Measurements from ENCODE around the gene PRR3. TPM values are rescaled to one million over a fixed set of nuclear protein-coding genes. Genes with fewer than 3 reads are reported as not detected.
A peak's percentile ranks its signal among the peaks of the same experiment; 100 is the strongest.

PRR3 gene
- polyA plus RNA-seq, 3 donors, result 2.8 to 7.1 (median 3.6) TPM

- Histone ChIP-seq H4K20me1 (ENCODE audit: insufficient read depth, low read length) (peaks cover 98% of the 10 kb centered on the region), H3K79me2 (ENCODE audit: insufficient read depth, low read length) (peaks cover 56% of the 10 kb centered on the region), H2AFZ (ENCODE audit: insufficient read depth, low read depth, low read length, poor library complexity, severe bottlenecking) (no peak overlapping the region), H3K36me3 (replicated peaks in 1 of 2; ENCODE audit: control insufficient read depth in 1 of 2, insufficient read depth in 2 of 2, low read length in 2 of 2) (peaks cover 46 to 66% of the 10 kb centered on the region in 2 donors), H3K4me3 (replicated peaks in 1 of 3; ENCODE audit: low read depth in 2 of 3, low read length in 3 of 3) (no peak overlapping the region), H3K4me1 (ENCODE audit: control insufficient read depth in 1 of 2, insufficient read depth in 2 of 2, low read length in 2 of 2) (peaks cover 19 to 28% of the 10 kb centered on the region in 2 donors), H3K27me3 (ENCODE audit: control insufficient read depth in 2 of 2, insufficient read depth in 2 of 2, low read length in 2 of 2) (no peaks in the 10 kb centered on the region), H3K27ac (ENCODE audit: low read depth in 1 of 2, low read length in 2 of 2) (no peak overlapping the region), H3K9me3 (replicated peaks in 1 of 2; ENCODE audit: control insufficient read depth in 1 of 2, insufficient read depth in 1 of 2, low read length in 2 of 2) (no peaks in the 10 kb centered on the region), H3K4me2 (replicated peaks; ENCODE audit: extremely low read depth, low read length, poor library complexity, severe bottlenecking) (no peak overlapping the region), H3K9ac (ENCODE audit: insufficient read depth, low read length, poor library complexity, severe bottlenecking) (no peak overlapping the region)
- intact Hi-C loops (cut with micrococcal nuclease), result loop anchor here (5.0 kb wide), 2 partner anchors 33 to 118 kb away; no protein-coding TSS in a partner anchor
- WGBS (ENCODE audit: insufficient coverage), result 100% methylated on average over 1 of the region's 4 CpGs
- no peak for TF ChIP-seq CTCF (IDR thresholded peaks at IDR 0.05)
- no peak for DNase-seq
- peaks cover 34% of the 10 kb centered on the region for H3K4me1 Mint-ChIP-seq
- H3K9me3 Mint-ChIP-seq, result peaks cover 0 to 2% (median 0%) of the 10 kb centered on the region in 7 donors
- H3K4me3 Mint-ChIP-seq, result no peak overlapping the region
- peak overlapping the region in 3 of 7 donors; percentile 11 to 51 (median 44) for H3K27ac Mint-ChIP-seq
- peaks cover 58 to 69% of the 10 kb centered on the region in 2 donors for H3K36me3 Mint-ChIP-seq
- no peaks in the 10 kb centered on the region for H3K27me3 Mint-ChIP-seq (ENCODE audit: low read depth in 3 of 3)
Measured at GRCh38 chr6:30610065-30610464, 53.0 kb downstream of the PRR3 start.

- peaks cover 0 to 3% (median 2%) of the 10 kb centered on the region in 7 donors for H3K9me3 Mint-ChIP-seq
- H3K79me2 ChIP-seq (ENCODE audit: insufficient read depth, low read length), result peaks cover 68% of the 10 kb centered on the region
- H3K9ac ChIP-seq (ENCODE audit: insufficient read depth, low read length, poor library complexity, severe bottlenecking), result no peak overlapping the region
- no peak overlapping the region for H3K27ac ChIP-seq (ENCODE audit: low read depth in 1 of 2, low read length in 2 of 2)
- peaks cover 19 to 28% of the 10 kb centered on the region in 2 donors for H3K4me1 ChIP-seq (ENCODE audit: control insufficient read depth in 1 of 2, insufficient read depth in 2 of 2, low read length in 2 of 2)
- no peaks in the 10 kb centered on the region for H3K27me3 Mint-ChIP-seq (ENCODE audit: low read depth in 3 of 3)
- H2AFZ ChIP-seq (ENCODE audit: insufficient read depth, low read depth, low read length, poor library complexity, severe bottlenecking), result no peak overlapping the region
- H3K4me1 Mint-ChIP-seq, result peaks cover 34% of the 10 kb centered on the region
- no peak for TF ChIP-seq CTCF (IDR thresholded peaks at IDR 0.05)
- peaks cover 56 to 67% of the 10 kb centered on the region in 2 donors for H3K36me3 Mint-ChIP-seq
- H3K27ac Mint-ChIP-seq, result peak overlapping the region in 4 of 7 donors; percentile 8 to 80 (median 74)
- no peak overlapping the region for H3K4me2 ChIP-seq (replicated peaks; ENCODE audit: extremely low read depth, low read length, poor library complexity, severe bottlenecking)
- peaks cover 37 to 57% of the 10 kb centered on the region in 2 donors for H3K36me3 ChIP-seq (replicated peaks in 1 of 2; ENCODE audit: control insufficient read depth in 1 of 2, insufficient read depth in 2 of 2, low read length in 2 of 2)
- no peak for DNase-seq
- H3K9me3 ChIP-seq (replicated peaks in 1 of 2; ENCODE audit: control insufficient read depth in 1 of 2, insufficient read depth in 1 of 2, low read length in 2 of 2), result no peaks in the 10 kb centered on the region
- intact Hi-C loops (cut with micrococcal nuclease), result loop anchor here (5.0 kb wide), 2 partner anchors 34 to 119 kb away; no protein-coding TSS in a partner anchor
- peaks cover 92% of the 10 kb centered on the region for H4K20me1 ChIP-seq (ENCODE audit: insufficient read depth, low read length)
- no peaks in the 10 kb centered on the region for H3K27me3 ChIP-seq (ENCODE audit: control insufficient read depth in 2 of 2, insufficient read depth in 2 of 2, low read length in 2 of 2)
- H3K4me3 Mint-ChIP-seq, result peak overlapping the region in 1 of 2 donors; percentile 5
- 100% methylated on average over 1 of the region's 9 CpGs for WGBS (ENCODE audit: insufficient coverage)
- no peak overlapping the region for H3K4me3 ChIP-seq (replicated peaks in 1 of 3; ENCODE audit: low read depth in 2 of 3, low read length in 3 of 3)
Measured at GRCh38 chr6:30611150-30611855, 54.2 kb downstream of the PRR3 start.

Measured in CD14-positive monocyte (primary cell).